ENCODE data around the gene RPS6KA5. TPM values are rescaled to one million over a fixed set of nuclear protein-coding genes. Genes with fewer than 3 reads are reported as not detected.
"Not testable (repeated sequence)": the region's sequence is repeated elsewhere in the genome, so short reads cannot be mapped to it uniquely, and the experiment has no call there.

Gene RPS6KA5
- total and polyA plus RNA-seq, 9 of the 15 experiments (the other 6 are each of a cell fraction or from before 2014, with no cell fraction given): 0.88 to 7.7 (median 4.7) TPM

DNA sequence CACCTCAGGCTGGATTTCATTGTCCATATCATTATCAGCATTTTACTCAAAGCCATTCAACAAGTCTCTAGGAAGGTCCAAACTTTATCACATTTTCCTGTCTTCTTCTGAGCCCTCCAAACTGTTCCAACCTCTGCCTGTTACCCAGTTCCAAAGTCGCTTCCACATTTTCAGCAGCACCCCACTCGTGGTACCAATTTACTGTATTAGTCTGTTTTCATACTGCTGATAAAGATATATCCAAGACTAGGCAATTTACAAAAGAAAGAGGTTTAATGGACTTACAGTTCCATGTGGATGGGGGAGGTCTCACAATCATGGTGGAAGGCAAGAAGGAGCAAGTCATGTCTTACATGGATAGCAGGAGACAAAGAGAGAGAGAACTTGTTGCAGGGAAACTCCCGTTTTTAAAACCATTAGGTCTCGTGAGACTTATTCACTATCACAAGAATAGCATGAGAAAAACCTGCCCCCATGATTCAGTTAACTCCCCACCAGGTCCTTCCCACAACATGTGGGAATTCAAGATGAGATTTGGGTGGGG lies 121.1 kb downstream of the RPS6KA5 start:
- H2AFZ ChIP-seq (ENCODE audit: low read depth, low read length); H3K4me3 ChIP-seq; POLR2A ChIA-PET; H3K9me3 ChIP-seq (replicated peaks; ENCODE audit: control insufficient read depth, insufficient read depth, low read depth, low read length); BruUV-seq (replicated peaks); DNase-seq (ENCODE audit: extremely low read depth in 1 of 4, low spot score in 3 of 4); H3K9me1 ChIP-seq (ENCODE audit: control insufficient read depth, insufficient read depth, low read length); CTCF ChIA-PET (ENCODE audit: low intra/inter-chr PET ratio); H3K9ac ChIP-seq (ENCODE audit: insufficient read depth in 1 of 2, low read depth in 2 of 2, low read length in 2 of 2); H3K4me1 ChIP-seq (replicated peaks in 1 of 2; ENCODE audit: control insufficient read depth in 2 of 2, insufficient read depth in 2 of 2, low read length in 2 of 2); H3K27me3 ChIP-seq (ENCODE audit: control insufficient read depth in 2 of 2, insufficient read depth in 2 of 2, low read length in 2 of 2); H3K79me2 ChIP-seq (ENCODE audit: control insufficient read depth, insufficient read depth, low read length); H4K20me1 ChIP-seq (replicated peaks; ENCODE audit: control insufficient read depth, insufficient read depth, low read length); H3K4me2 ChIP-seq (ENCODE audit: insufficient read depth, low read length); ATAC-seq; H3K27ac ChIP-seq (ENCODE audit: extremely low read depth, low read depth, low read length); in situ Hi-C loops (cut with MboI); FAIRE-seq; intact Hi-C loops (cut with micrococcal nuclease); H3K36me3 ChIP-seq (ENCODE audit: control insufficient read depth, insufficient read depth, low read length): not testable (repeated sequence)
- TF ChIP-seq ZNF707 (CRISPR knock-in tag; conservative IDR thresholded peaks at IDR 0.05) (peak; percentile 94), ZNF431 (CRISPR knock-in tag; IDR thresholded peaks at IDR 0.05) (peak; percentile 99)
- 23% methylated on average over 4 of the region's 4 CpGs for WGBS (ENCODE audit: insufficient coverage, low coverage, missing lambda C conversion rate)

DNA sequence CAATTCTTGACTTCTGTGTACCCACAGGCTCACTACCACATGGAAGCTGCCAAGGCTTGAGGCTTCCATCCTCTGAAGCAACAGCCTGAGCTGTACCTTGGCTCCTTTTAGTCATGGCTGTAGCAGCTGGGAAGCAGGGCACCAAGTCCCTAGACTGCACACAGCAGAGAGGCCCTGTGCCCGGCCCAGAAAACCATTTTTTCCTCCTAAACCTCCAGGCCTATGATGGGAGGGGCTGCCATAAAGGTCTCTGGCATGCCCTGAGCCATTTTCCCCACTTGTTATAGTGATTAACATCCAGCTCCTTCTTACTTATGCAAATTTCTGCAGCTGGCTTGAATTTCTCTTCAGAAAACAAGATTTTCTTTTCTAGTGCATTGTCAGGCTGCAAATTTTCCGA lies 121.8 kb downstream of the RPS6KA5 start:
- CTCF ChIA-PET (ENCODE audit: low intra/inter-chr PET ratio): no interaction called here
- H3K4me3 ChIP-seq: no peak overlapping the region
- no TSS peak for BruUV-seq (replicated peaks)
- H3K4me2 ChIP-seq (ENCODE audit: insufficient read depth, low read length): no peak overlapping the region
- POLR2A ChIA-PET: no interaction called here
- FAIRE-seq: no peak
- peaks cover 1% of the 10 kb centered on the region; the same call in 1 of the 2 replicates for H3K9me3 ChIP-seq (replicated peaks; ENCODE audit: control insufficient read depth, insufficient read depth, low read depth, low read length)
- H3K9ac ChIP-seq (ENCODE audit: insufficient read depth in 1 of 2, low read depth in 2 of 2, low read length in 2 of 2): no peak overlapping the region
- no peaks in the 10 kb centered on the region for H3K79me2 ChIP-seq (ENCODE audit: control insufficient read depth, insufficient read depth, low read length)
- H3K36me3 ChIP-seq (ENCODE audit: control insufficient read depth, insufficient read depth, low read length): no peaks in the 10 kb centered on the region
- in situ Hi-C loops (cut with MboI) (no loop called here), intact Hi-C loops (cut with micrococcal nuclease) (no loop called here)
- no peaks in the 10 kb centered on the region for H3K27me3 ChIP-seq (ENCODE audit: control insufficient read depth in 2 of 2, insufficient read depth in 2 of 2, low read length in 2 of 2)
- WGBS (ENCODE audit: insufficient coverage, low coverage, missing lambda C conversion rate): 78% methylated on average over 2 of the region's 2 CpGs
- H3K9me1 ChIP-seq (ENCODE audit: control insufficient read depth, insufficient read depth, low read length): no peaks in the 10 kb centered on the region
- H2AFZ ChIP-seq (ENCODE audit: low read depth, low read length): no peak overlapping the region
- no peak for DNase-seq (ENCODE audit: extremely low read depth in 1 of 4, low spot score in 3 of 4)
- H4K20me1 ChIP-seq (replicated peaks; ENCODE audit: control insufficient read depth, insufficient read depth, low read length): no peaks in the 10 kb centered on the region
- TF ChIP-seq FOSL1 (tag; conservative IDR thresholded peaks at IDR 0.05) (no peak), ZFP36 (IDR thresholded peaks at IDR 0.05; ENCODE audit: low read depth, low read length, partially characterized antibody) (peak; percentile 78)
- no peaks in the 10 kb centered on the region for H3K4me1 ChIP-seq (replicated peaks in 1 of 2; ENCODE audit: control insufficient read depth in 2 of 2, insufficient read depth in 2 of 2, low read length in 2 of 2)
- no peak for ATAC-seq
- no peak overlapping the region for H3K27ac ChIP-seq (ENCODE audit: extremely low read depth, low read depth, low read length)
